NCI-H2081 (cell line): ENCODE measurements around the gene SUPT7L.

Experiments used
- DNase-seq, 2 experiments: peaks; one replicate each; lab custom pipeline; 2025; lab: John Stamatoyannopoulos, UW

The SUPT7L gene

GRCh38 chr2:27663285-27664153 is at the start of gene SUPT7L, which contains the start of gene SLC4A1AP:
Gene SUPT7L (minus strand): TSS chr2:27663614. CDS start chr2:27662192, 1,422 bp downstream.
Gene SLC4A1AP (plus strand): TSS chr2:27663889. CDS start chr2:27663915, 26 bp downstream.
- peak; percentile 73 to 86 for DNase-seq

GRCh38 chr2:27713201-27713600 is 49.8 kb upstream of the SUPT7L start:
- no peak for DNase-seq

- DNase-seq, result no peak
Observed at GRCh38 chr2:27712522-27712921, 49.1 kb upstream of the SUPT7L start.

GRCh38 chr2:27711804-27712203 is 48.4 kb upstream of the SUPT7L start:
- DNase-seq, result no peak

GRCh38 chr2:27710640-27711430 is 47.4 kb upstream of the SUPT7L start:
- DNase-seq, result no peak

- no peak for DNase-seq
Observed at GRCh38 chr2:27709960-27710575, 46.7 kb upstream of the SUPT7L start.

- DNase-seq, result no peak
Observed at GRCh38 chr2:27709326-27709725, 45.9 kb upstream of the SUPT7L start.

GRCh38 chr2:27708666-27709065 is 45.3 kb upstream of the SUPT7L start:
- no peak for DNase-seq

GRCh38 chr2:27708257-27708654 is 44.8 kb upstream of the SUPT7L start:
- no peak for DNase-seq

GRCh38 chr2:27707462-27708256 is 44.2 kb upstream of the SUPT7L start:
- DNase-seq, result no peak

GRCh38 chr2:27705851-27706622 is 42.6 kb upstream of the SUPT7L start:
- DNase-seq, result no peak

- no peak for DNase-seq
Observed at GRCh38 chr2:27704342-27704876, 41.0 kb upstream of the SUPT7L start.

- DNase-seq, result peak; percentile 80 to 83
Observed at GRCh38 chr2:27703638-27704341, 40.4 kb upstream of the SUPT7L start.

GRCh38 chr2:27702302-27702701 is 38.9 kb upstream of the SUPT7L start:
- DNase-seq, result no peak

- DNase-seq, result no peak
Observed at GRCh38 chr2:27701676-27702075, 38.3 kb upstream of the SUPT7L start.

GRCh38 chr2:27697660-27698059 is 34.2 kb upstream of the SUPT7L start:
- DNase-seq, result no peak

GRCh38 chr2:27690052-27690451 is 26.6 kb upstream of the SUPT7L start:
- no peak for DNase-seq

GRCh38 chr2:27689424-27689823 is 26.0 kb upstream of the SUPT7L start:
- peak in 1 of 2 experiments; percentile 37 for DNase-seq

GRCh38 chr2:27687232-27687631 is 23.8 kb upstream of the SUPT7L start:
- DNase-seq, result no peak

GRCh38 chr2:27685577-27685976 is 22.2 kb upstream of the SUPT7L start:
- DNase-seq, result no peak
